Retinal pigment epithelial cell (primary cell): ENCODE data around the gene SLC20A1.

Experiments
- DNase-seq: peaks from one replicate; pipeline ENCODE4 v3.0.0-alpha.2; 2010; ENCODE audit warnings: low read depth
- H3K4me3 ChIP-seq: 2 replicates; pipeline ENCODE4 v1.5.1; 2011; ENCODE audit warnings: mild to moderate bottlenecking, low read length, control low read depth, moderate library complexity
- TF ChIP-seq, protein P1 (sequence below): conservative IDR thresholded peaks from 2 replicates; pipeline ENCODE4 v1.5.1; 2011; ENCODE audit warnings: low read depth, low read length, control low read depth, inconsistent platforms

SLC20A1 gene

DNA sequence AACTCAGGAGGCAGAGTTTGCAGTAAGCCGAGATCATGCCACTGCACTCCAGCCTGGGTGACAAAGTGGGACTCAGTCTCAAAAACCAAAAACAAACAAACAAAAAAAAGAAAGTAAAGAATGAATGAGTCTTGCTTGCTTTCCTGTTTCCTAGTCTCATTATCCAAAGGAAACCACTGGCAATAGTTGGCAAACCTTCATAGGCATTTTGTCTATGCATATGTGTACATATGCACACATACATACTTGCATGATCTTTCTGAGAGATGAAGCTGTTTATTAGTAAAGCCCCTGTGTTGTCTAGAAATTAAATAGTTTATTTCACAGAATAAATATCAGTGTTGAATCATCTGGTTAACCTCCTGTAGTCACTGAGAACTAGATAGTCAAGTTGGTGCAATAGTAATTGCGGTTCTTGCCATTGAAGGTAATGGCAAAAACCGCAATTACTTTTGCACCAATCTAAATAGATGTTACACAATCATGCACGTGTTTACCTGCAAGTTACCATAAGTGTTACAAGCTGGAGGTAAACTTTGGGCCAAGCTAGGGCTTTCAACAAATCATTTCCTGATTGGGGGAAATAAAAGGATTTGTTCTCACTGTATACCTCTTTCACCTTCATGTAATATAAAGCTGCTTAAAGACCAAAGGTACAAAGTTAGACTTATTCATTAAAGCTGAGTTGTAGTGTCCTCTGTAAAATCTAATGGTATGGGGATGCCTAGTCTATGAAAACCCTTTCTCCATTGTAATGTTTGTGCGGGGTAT lies 24.7 kb downstream of the SLC20A1 start:
- no peak overlapping the region for H3K4me3 ChIP-seq
- TF ChIP-seq, protein P1, sequence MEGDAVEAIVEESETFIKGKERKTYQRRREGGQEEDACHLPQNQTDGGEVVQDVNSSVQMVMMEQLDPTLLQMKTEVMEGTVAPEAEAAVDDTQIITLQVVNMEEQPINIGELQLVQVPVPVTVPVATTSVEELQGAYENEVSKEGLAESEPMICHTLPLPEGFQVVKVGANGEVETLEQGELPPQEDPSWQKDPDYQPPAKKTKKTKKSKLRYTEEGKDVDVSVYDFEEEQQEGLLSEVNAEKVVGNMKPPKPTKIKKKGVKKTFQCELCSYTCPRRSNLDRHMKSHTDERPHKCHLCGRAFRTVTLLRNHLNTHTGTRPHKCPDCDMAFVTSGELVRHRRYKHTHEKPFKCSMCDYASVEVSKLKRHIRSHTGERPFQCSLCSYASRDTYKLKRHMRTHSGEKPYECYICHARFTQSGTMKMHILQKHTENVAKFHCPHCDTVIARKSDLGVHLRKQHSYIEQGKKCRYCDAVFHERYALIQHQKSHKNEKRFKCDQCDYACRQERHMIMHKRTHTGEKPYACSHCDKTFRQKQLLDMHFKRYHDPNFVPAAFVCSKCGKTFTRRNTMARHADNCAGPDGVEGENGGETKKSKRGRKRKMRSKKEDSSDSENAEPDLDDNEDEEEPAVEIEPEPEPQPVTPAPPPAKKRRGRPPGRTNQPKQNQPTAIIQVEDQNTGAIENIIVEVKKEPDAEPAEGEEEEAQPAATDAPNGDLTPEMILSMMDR, result no peak
- no peak for DNase-seq

DNA sequence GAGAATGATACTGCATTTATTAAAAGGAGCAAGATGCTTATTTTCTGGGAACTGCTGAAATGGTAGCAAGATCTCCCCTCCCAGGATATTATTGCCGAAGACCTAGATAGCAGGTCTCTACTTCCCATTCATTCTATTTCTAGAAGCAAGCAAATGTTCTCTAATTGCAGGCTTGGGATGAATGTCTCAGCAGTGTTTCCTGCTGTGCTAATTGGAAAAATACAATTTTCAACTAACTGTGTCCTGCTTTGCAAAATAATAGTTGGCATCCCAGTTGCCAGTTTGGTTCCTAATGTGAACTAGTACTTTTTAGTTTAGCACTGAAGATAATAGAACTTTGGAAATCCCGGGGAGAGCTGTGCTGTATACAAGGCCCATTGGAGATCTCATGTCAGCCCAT lies 26.1 kb downstream of the SLC20A1 start:
- TF ChIP-seq, protein P1, result no peak
- DNase-seq, result no peak
- H3K4me3 ChIP-seq, result no peak overlapping the region

DNA sequence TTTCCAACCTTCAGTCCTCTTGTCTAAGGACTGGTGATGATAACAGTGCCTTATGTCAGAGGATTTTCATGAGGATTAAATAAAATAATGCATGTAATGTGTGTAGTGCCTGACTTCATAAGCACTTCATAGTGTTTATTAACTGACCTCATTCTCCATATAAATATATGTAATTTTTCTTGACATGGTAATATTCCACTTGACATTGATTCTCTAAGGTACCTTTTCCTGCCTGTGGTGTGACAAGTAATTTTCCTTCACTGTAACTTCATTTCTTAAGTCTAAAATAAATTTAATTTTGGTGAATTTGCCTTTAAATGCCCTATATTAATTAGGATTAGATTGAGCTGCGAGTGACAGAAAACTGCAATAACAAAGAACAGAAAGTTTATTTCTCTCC lies 27.3 kb downstream of the SLC20A1 start:
- TF ChIP-seq, protein P1, result no peak
- no peak for DNase-seq

DNA sequence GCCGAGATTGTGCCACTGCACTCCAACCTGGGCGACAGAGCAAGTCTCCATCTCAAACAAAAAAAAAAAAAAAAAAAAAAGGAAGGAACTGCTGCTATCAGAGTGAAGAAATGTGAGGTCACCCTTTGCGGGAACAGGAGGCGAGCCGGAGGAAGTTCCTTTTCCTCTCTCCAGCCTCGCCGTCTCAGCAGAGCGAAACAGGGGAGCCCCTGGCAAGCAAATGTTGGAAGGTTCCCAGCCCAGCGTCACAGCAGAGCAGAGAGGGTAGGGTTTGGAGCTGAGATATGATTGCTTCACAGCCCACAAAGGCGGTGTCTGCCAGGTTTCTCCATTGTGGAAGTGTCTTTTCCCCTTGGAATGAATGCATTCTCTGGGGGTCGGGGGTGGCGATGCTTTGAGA lies 28.5 kb downstream of the SLC20A1 start:
- TF ChIP-seq, protein P1, result no peak
- DNase-seq, result no peak

More for the DNA sequence above, 27.3 kb downstream of the SLC20A1 start:
- no peak overlapping the region for H3K4me3 ChIP-seq

DNA sequence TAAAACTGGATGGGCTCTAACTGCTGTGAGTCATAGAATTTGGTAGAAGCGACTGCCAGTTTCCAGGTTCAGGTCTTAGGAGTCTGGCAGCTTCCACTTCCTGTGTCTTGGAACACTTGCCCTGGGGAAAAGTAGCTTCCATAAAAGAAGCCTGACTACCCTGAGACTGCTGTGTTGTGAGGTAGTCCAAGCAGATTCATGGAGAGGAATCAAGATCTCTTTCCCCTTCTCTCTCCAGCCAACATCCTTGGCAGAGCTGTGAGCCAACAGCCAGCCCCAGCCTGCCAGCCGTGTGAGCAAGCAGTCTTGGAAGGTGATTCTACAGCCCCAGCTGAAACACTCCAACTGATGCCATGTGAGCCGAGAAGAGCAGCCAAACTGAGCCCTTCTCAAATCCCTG lies 33.7 kb downstream of the SLC20A1 start:
- no peak for DNase-seq
- TF ChIP-seq, protein P1, result no peak
- H3K4me3 ChIP-seq, result no peak overlapping the region

More for the DNA sequence above, 28.5 kb downstream of the SLC20A1 start:
- no peak overlapping the region for H3K4me3 ChIP-seq

DNA sequence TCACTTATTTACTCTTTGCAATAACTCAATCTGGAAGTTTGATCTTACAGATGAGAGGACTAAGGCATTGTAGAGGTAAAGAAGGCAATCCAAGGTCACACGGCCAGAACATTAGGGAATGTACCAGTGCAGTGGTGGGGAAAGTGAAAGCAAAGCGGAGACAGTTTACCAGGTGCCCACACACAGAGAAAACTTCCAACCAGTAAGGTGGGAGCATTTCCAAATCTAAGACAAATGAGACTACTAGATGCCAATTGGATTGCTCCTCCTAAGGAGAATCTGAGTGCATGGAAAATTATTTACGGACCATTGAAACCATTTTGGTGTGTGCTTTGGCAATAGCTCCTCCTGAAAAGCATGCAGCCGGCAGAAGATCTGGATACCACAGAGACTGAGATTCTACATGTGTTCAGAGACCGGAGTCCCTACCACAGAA lies 34.9 kb downstream of the SLC20A1 start:
- TF ChIP-seq, protein P1, result no peak
- DNase-seq, result no peak
- no peak overlapping the region for H3K4me3 ChIP-seq

DNA sequence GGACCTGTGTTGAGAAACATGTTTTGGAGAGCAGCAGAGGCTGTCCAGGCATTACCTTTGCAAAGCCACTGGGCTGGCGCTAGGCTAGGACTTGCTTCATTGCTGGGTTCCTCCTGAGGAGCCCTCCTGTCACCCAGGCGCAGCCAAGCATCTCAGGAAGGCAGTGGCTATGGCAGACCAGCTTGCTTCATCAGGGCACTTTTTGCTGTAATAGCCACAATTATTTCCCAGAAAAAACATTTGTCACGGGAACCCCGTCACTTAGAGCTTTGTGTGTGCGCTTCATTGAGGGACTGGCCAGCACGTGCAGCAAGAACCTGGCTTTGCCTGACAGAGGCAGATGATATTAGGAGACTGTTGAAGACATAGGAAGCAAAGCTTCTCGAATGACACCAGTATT lies 36.4 kb downstream of the SLC20A1 start:
- DNase-seq, result no peak
- TF ChIP-seq, protein P1, result no peak
- no peak overlapping the region for H3K4me3 ChIP-seq
